ENCODE results near the gene DNAJC16.

DNAJC16 gene

GRCh38 chr1:15609631-15610030 is 83.0 kb downstream of the DNAJC16 start:
- Mint-ChIP-seq H3K27ac (no peak overlapping the region), H3K27me3 (ENCODE audit: low read depth, poor library complexity) (peaks cover 26% of the 10 kb centered on the region), H3K9me3 (no peaks in the 10 kb centered on the region), H3K4me3 (no peak overlapping the region), H3K4me1 (peaks cover 5% of the 10 kb centered on the region), H3K36me3 (ENCODE audit: low read depth) (no peaks in the 10 kb centered on the region)
- DNase-seq, result no peak
- TF ChIP-seq CTCF (IDR thresholded peaks at IDR 0.05), result no peak

GRCh38 chr1:15610167-15610566 is 83.5 kb downstream of the DNAJC16 start:
- no peaks in the 10 kb centered on the region for H3K36me3 Mint-ChIP-seq (ENCODE audit: low read depth)
- no peak overlapping the region for H3K27ac Mint-ChIP-seq
- no peaks in the 10 kb centered on the region for H3K9me3 Mint-ChIP-seq
- TF ChIP-seq CTCF (IDR thresholded peaks at IDR 0.05), result no peak
- H3K4me1 Mint-ChIP-seq, result peaks cover 9% of the 10 kb centered on the region
- H3K27me3 Mint-ChIP-seq (ENCODE audit: low read depth, poor library complexity), result peaks cover 26% of the 10 kb centered on the region
- no peak for DNase-seq
- H3K4me3 Mint-ChIP-seq, result no peak overlapping the region

- H3K4me1 Mint-ChIP-seq, result peaks cover 58% of the 10 kb centered on the region
- peak; percentile 46 for DNase-seq
- H3K27ac Mint-ChIP-seq, result peak overlapping the region; percentile 96
- no peaks in the 10 kb centered on the region for H3K9me3 Mint-ChIP-seq
- TF ChIP-seq CTCF (IDR thresholded peaks at IDR 0.05), result no peak
- peak overlapping the region; percentile 95 for H3K4me3 Mint-ChIP-seq
- H3K27me3 Mint-ChIP-seq (ENCODE audit: low read depth, poor library complexity), result peaks cover 7% of the 10 kb centered on the region
- H3K36me3 Mint-ChIP-seq (ENCODE audit: low read depth), result no peaks in the 10 kb centered on the region
Observed at GRCh38 chr1:15616373-15617172, 89.9 kb downstream of the DNAJC16 start.

- no peak for TF ChIP-seq CTCF (IDR thresholded peaks at IDR 0.05)
- peaks cover 66% of the 10 kb centered on the region for H3K4me1 Mint-ChIP-seq
- no peaks in the 10 kb centered on the region for H3K9me3 Mint-ChIP-seq
- H3K27me3 Mint-ChIP-seq (ENCODE audit: low read depth, poor library complexity), result peaks cover 1% of the 10 kb centered on the region
- peak within 1 kb of the TSS; percentile 98 for H3K27ac Mint-ChIP-seq
- no peaks in the 10 kb centered on the region for H3K36me3 Mint-ChIP-seq (ENCODE audit: low read depth)
- peak within 1 kb of the TSS; percentile 95 for H3K4me3 Mint-ChIP-seq
- DNase-seq, result peak; percentile 98
Observed at GRCh38 chr1:15617173-15618076, 90.8 kb downstream of the DNAJC16 start, which contains the start of gene DDI2. Gene DDI2, plus strand, starts transcription at chr1:15617458. Its CDS starts 213 bp downstream, at chr1:15617671.

GRCh38 chr1:15618077-15618654 is 91.5 kb downstream of the DNAJC16 start:
- Mint-ChIP-seq H3K36me3 (ENCODE audit: low read depth) (no peaks in the 10 kb centered on the region), H3K27ac (peak overlapping the region; percentile 98), H3K9me3 (no peaks in the 10 kb centered on the region), H3K4me3 (peak overlapping the region; percentile 95), H3K4me1 (peaks cover 73% of the 10 kb centered on the region), H3K27me3 (ENCODE audit: low read depth, poor library complexity) (no peaks in the 10 kb centered on the region)
- TF ChIP-seq CTCF (IDR thresholded peaks at IDR 0.05), result no peak
- no peak for DNase-seq
